Activated naive CD8-positive, alpha-beta T cell treated with anti-CD3 and anti-CD28 coated beads, Interleukin-2, amount 50 U/mL, for 24 hours (primary cell): ENCODE results near the gene PTPRQ.
"Not testable (repeated sequence)": the region's sequence is repeated elsewhere in the genome, so short reads cannot be mapped to it uniquely, and the experiment has no call there.

Experiments used
- ATAC-seq: fragments of 150-1000 bp; cut with Tn5 transposase; one replicate; pipeline ENCODE4 v1.10.0; 2021
- DNase-seq: peaks from one replicate; pipeline ENCODE4 v3.0.0; 2021
- H3K27ac Mint-ChIP-seq: one replicate; pipeline ENCODE4 v1.8.0; 2021; ENCODE audit warnings: mild to moderate bottlenecking, mixed read lengths
- H3K27me3 Mint-ChIP-seq: one replicate; pipeline ENCODE4 v1.8.0; 2021; ENCODE audit warnings: mixed read lengths
- H3K36me3 Mint-ChIP-seq: one replicate; pipeline ENCODE4 v1.8.0; 2021; ENCODE audit warnings: low read depth, mixed read lengths
- H3K4me1 Mint-ChIP-seq: one replicate; pipeline ENCODE4 v1.8.0; 2021; ENCODE audit warnings: mixed read lengths
- H3K4me3 Mint-ChIP-seq: one replicate; pipeline ENCODE4 v1.8.0; 2021; ENCODE audit warnings: mild to moderate bottlenecking, moderate library complexity, mixed read lengths
- H3K9me3 Mint-ChIP-seq: one replicate; pipeline ENCODE4 v1.8.0; 2021; ENCODE audit warnings: mixed read lengths

The PTPRQ gene

DNA sequence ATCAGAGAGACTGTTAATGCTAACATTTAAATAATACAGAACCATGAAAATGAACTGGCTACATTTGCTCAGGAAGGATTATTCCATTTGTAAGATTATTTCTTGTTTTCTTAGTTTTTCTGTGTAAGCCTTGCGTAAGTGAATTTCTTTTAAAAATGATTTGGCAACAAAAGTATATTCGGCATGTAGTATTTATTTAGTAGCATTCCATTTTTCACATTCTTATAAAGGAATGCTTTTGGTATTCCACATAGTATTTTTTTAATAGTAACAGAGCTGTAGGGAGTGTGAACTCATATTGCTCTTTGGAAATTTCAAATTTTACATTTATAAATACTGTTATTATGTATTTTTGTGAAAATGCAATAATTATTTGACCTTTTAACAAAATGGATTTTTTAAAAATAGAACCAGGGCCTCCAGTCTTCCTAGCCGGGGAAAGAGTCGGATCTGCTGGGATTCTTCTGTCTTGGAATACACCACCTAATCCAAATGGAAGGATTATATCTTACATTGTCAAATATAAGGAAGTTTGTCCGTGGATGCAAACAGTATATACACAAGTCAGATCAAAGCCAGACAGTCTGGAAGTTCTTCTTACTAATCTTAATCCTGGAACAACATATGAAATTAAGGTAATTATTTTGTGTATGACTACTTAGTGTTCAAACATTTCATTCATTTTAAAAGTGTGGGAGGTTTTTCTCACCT lies 1.2 kb downstream of the PTPRQ start:
- DNase-seq, result no peak
- no peak overlapping the region for H3K4me3 Mint-ChIP-seq
- H3K27ac Mint-ChIP-seq, result no peak overlapping the region
- no peaks in the 10 kb centered on the region for H3K36me3 Mint-ChIP-seq
- no peaks in the 10 kb centered on the region for H3K27me3 Mint-ChIP-seq
- ATAC-seq, result no peak
- H3K9me3 Mint-ChIP-seq, result peaks cover 13% of the 10 kb centered on the region
- H3K4me1 Mint-ChIP-seq, result no peaks in the 10 kb centered on the region

- no peak for ATAC-seq
- Mint-ChIP-seq H3K27ac (no peak overlapping the region), H3K9me3 (no peaks in the 10 kb centered on the region), H3K36me3 (no peaks in the 10 kb centered on the region), H3K4me3 (no peak overlapping the region), H3K27me3 (no peaks in the 10 kb centered on the region), H3K4me1 (no peaks in the 10 kb centered on the region)
- DNase-seq, result no peak
Observed at GRCh38 chr12:80456513-80456912, 12.5 kb downstream of the PTPRQ start.

GRCh38 chr12:80460972-80461371 lies 16.9 kb downstream of the PTPRQ start:
- H3K27ac Mint-ChIP-seq, result no peak overlapping the region
- no peak overlapping the region for H3K4me3 Mint-ChIP-seq
- no peak for DNase-seq
- no peak for ATAC-seq
- no peaks in the 10 kb centered on the region for H3K4me1 Mint-ChIP-seq
- H3K9me3 Mint-ChIP-seq, result no peaks in the 10 kb centered on the region
- no peaks in the 10 kb centered on the region for H3K36me3 Mint-ChIP-seq
- no peaks in the 10 kb centered on the region for H3K27me3 Mint-ChIP-seq

DNA sequence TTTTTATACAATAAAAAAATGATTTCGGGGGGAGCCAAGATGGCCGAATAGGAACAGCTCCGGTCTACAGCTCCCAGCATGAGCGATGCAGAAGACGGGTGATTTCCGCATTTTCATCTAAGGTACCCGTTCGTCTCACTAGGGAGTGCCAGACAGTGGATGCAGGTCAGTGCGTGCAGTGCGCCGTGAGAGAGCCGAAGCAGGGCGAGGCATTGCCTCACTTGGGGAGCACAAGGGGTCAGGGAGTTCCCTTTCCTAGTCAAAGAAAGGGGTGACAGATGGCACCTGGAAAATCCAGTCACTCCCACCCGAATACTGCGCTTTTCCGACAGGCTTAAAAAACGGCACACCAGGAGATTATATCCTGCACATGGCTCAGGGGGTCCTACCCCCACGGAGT lies 17.8 kb downstream of the PTPRQ start:
- not testable (repeated sequence) for H3K4me1 Mint-ChIP-seq, H3K36me3 Mint-ChIP-seq, DNase-seq, ATAC-seq, H3K27me3 Mint-ChIP-seq, H3K9me3 Mint-ChIP-seq, H3K4me3 Mint-ChIP-seq, H3K27ac Mint-ChIP-seq

GRCh38 chr12:80469681-80470080 lies 25.6 kb downstream of the PTPRQ start:
- no peak overlapping the region for H3K4me3 Mint-ChIP-seq
- no peaks in the 10 kb centered on the region for H3K9me3 Mint-ChIP-seq
- no peak for ATAC-seq
- H3K27me3 Mint-ChIP-seq, result no peaks in the 10 kb centered on the region
- no peak overlapping the region for H3K27ac Mint-ChIP-seq
- no peak for DNase-seq
- H3K36me3 Mint-ChIP-seq, result no peaks in the 10 kb centered on the region
- no peaks in the 10 kb centered on the region for H3K4me1 Mint-ChIP-seq

GRCh38 chr12:80470403-80470802 lies 26.4 kb downstream of the PTPRQ start:
- ATAC-seq, result no peak
- no peak overlapping the region for H3K4me3 Mint-ChIP-seq

DNA sequence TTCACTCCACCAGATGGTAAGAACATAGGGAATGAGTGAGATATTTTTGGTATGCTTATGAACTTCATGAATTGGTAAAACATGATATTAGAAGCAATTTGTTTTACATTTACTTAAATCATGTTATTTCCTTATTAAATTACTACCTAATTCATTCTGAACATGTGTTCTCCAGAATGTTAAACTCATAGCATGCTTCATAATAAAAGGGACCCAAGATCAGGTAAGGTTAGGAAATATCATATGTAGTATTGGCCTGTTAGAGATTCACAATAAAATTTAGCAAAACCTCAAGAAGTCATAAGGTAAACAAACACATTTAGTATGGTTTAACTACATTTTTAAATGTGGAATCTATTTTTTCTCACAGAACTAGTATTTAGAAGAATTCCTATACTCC lies 28.2 kb downstream of the PTPRQ start:
- ATAC-seq, result no peak
- Mint-ChIP-seq H3K4me3 (no peak overlapping the region), H3K9me3 (no peaks in the 10 kb centered on the region), H3K36me3 (no peaks in the 10 kb centered on the region), H3K4me1 (no peaks in the 10 kb centered on the region), H3K27me3 (no peaks in the 10 kb centered on the region), H3K27ac (no peak overlapping the region)
- no peak for DNase-seq

More at GRCh38 chr12:80470403-80470802, 26.4 kb downstream of the PTPRQ start:
- no peak overlapping the region for H3K27ac Mint-ChIP-seq
- H3K27me3 Mint-ChIP-seq, result no peaks in the 10 kb centered on the region
- no peaks in the 10 kb centered on the region for H3K9me3 Mint-ChIP-seq
- no peaks in the 10 kb centered on the region for H3K4me1 Mint-ChIP-seq
- H3K36me3 Mint-ChIP-seq, result no peaks in the 10 kb centered on the region
- no peak for DNase-seq

DNA sequence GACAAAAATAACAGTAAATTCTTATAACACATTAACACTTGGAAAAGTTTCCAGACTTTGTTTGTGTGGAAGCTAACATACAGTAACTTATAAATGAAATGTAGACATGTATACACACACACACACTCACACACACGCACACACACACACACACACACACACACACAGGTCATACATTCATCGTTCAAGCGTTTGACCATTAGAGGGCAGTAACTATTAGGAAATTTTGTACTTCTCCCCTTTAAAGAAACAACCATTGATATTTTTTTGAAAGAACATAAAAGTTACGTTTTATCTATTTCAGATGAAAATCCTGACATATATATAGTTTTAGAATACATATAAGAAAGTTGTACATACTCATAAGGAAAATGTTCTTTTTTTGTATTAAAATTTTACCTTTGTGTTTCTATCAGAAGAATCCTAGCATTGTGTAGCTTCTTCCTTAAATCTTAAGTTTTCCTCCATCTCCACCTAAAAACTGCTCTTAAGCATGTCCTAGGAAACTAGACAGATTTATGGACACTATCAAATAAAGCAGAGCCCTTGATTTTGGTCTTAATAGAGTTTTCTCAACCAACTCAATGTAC lies 29.0 kb downstream of the PTPRQ start:
- H3K9me3 Mint-ChIP-seq, result no peaks in the 10 kb centered on the region
- H3K4me3 Mint-ChIP-seq, result no peak overlapping the region
- no peak overlapping the region for H3K27ac Mint-ChIP-seq
- DNase-seq (no peak), ATAC-seq (no peak)
- no peaks in the 10 kb centered on the region for H3K27me3 Mint-ChIP-seq
- H3K4me1 Mint-ChIP-seq, result no peaks in the 10 kb centered on the region
- H3K36me3 Mint-ChIP-seq, result no peaks in the 10 kb centered on the region

DNA sequence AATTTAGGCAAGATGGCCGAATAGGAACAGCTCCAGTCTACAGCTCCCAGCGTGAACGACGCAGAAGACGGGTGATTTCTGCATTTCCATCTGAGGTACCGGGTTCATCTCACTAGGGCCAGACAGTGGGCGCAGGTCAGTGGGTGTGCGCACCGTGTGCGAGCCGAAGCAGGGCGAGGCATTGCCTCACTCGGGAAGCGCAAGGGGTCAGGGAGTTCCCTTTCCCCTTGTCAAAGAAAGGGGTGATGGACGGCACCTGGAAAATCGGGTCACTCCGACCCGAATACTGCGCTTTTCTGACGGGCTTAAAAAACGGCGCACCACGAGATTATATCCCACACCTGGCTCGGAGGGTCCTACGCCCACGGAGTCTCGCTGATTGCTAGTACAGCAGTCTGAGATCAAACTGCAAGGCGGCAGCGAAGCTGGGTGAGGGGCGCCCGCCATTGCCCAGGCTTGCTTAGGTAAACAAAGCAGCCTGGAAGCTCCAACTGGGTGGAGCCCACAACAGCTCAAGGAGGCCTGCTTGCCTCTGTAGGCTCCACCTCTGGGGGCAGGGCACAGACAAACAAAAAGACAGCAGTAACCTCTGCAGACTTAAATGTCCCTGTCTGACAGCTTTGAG lies 33.6 kb downstream of the PTPRQ start:
- not testable (repeated sequence) for H3K4me1 Mint-ChIP-seq, H3K27ac Mint-ChIP-seq, ATAC-seq, H3K4me3 Mint-ChIP-seq, H3K9me3 Mint-ChIP-seq, H3K27me3 Mint-ChIP-seq, H3K36me3 Mint-ChIP-seq, DNase-seq

- no peaks in the 10 kb centered on the region for H3K36me3 Mint-ChIP-seq
- no peak overlapping the region for H3K27ac Mint-ChIP-seq
- no peak for ATAC-seq
- H3K27me3 Mint-ChIP-seq, result no peaks in the 10 kb centered on the region
- H3K4me1 Mint-ChIP-seq, result no peaks in the 10 kb centered on the region
- no peak overlapping the region for H3K4me3 Mint-ChIP-seq
- no peak for DNase-seq
- no peaks in the 10 kb centered on the region for H3K9me3 Mint-ChIP-seq
Observed at GRCh38 chr12:80484746-80485145, 40.7 kb downstream of the PTPRQ start.

DNA sequence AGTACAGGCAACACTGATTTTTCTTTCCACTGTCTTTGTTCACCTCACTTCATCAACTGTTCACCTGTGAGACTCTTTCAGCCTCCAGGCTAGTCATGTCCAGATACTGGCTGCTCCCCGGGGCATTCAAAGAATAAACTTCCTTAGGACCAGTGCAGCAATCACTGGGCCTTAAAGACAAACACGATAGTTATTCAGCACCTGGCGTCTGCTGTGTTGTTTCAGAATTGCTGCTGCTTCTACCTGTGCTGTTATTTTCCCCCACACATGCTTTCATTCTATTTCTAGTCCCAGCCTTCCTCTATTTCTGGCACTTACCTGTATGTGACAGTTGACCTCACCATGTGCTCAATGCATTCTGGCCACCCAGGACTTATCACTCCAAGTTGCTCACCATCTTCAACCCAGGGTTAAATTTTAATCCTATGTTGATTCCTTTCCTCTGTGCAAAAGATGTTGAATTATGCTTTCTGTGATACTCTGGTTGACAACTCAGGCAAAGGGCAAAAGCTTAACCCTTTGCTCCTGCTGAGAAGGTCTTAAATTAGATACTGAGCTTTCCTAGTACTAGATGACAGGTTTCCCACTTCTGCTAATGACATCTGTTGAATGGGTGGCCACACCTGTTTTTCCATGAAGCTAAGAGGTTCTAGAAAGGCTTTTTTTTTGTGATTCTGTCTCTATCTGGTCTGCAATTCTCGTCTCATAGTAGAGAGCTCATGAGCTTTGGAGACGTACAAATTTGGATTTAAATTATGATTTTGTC lies 41.4 kb downstream of the PTPRQ start:
- DNase-seq (no peak), ATAC-seq (no peak)
- Mint-ChIP-seq H3K36me3 (no peaks in the 10 kb centered on the region), H3K9me3 (no peaks in the 10 kb centered on the region), H3K27me3 (no peaks in the 10 kb centered on the region), H3K4me1 (no peaks in the 10 kb centered on the region), H3K4me3 (no peak overlapping the region), H3K27ac (no peak overlapping the region)

GRCh38 chr12:80490329-80490728 lies 46.3 kb downstream of the PTPRQ start:
- Mint-ChIP-seq H3K4me1 (no peaks in the 10 kb centered on the region), H3K27me3 (no peaks in the 10 kb centered on the region), H3K36me3 (no peaks in the 10 kb centered on the region), H3K9me3 (no peaks in the 10 kb centered on the region), H3K27ac (no peak overlapping the region), H3K4me3 (no peak overlapping the region)
- ATAC-seq (no peak), DNase-seq (no peak)

- DNase-seq (no peak), ATAC-seq (no peak)
- Mint-ChIP-seq H3K27me3 (no peaks in the 10 kb centered on the region), H3K4me3 (no peak overlapping the region), H3K36me3 (no peaks in the 10 kb centered on the region), H3K9me3 (no peaks in the 10 kb centered on the region), H3K27ac (no peak overlapping the region), H3K4me1 (no peaks in the 10 kb centered on the region)
Observed at GRCh38 chr12:80491166-80491565, 47.1 kb downstream of the PTPRQ start.

- Mint-ChIP-seq H3K9me3 (peaks cover 3% of the 10 kb centered on the region), H3K27ac (no peak overlapping the region), H3K4me1 (no peaks in the 10 kb centered on the region), H3K36me3 (no peaks in the 10 kb centered on the region), H3K27me3 (no peaks in the 10 kb centered on the region), H3K4me3 (no peak overlapping the region)
- no peak for ATAC-seq
- DNase-seq, result no peak
Observed at GRCh38 chr12:80493466-80493865, 49.4 kb downstream of the PTPRQ start.

- no peak overlapping the region for H3K27ac Mint-ChIP-seq
- ATAC-seq (no peak), DNase-seq (no peak)
- no peaks in the 10 kb centered on the region for H3K4me1 Mint-ChIP-seq
- H3K36me3 Mint-ChIP-seq, result no peaks in the 10 kb centered on the region
- H3K4me3 Mint-ChIP-seq, result no peak overlapping the region
- H3K27me3 Mint-ChIP-seq, result no peaks in the 10 kb centered on the region
- peaks cover 3% of the 10 kb centered on the region for H3K9me3 Mint-ChIP-seq
Observed at GRCh38 chr12:80494836-80495235, 50.8 kb downstream of the PTPRQ start.
